DMS53 (cell line): Measurements from ENCODE around the gene GJB1.

Experiments used
- DNase-seq: peaks from one replicate; lab custom pipeline; 2025; lab: John Stamatoyannopoulos, UW

The GJB1 gene

GRCh38 chrX:71215338-71215912, 7.6 kb upstream of the GJB1 start:
- DNase-seq = peak; percentile 70

- DNase-seq = peak; percentile 95
Measured at GRCh38 chrX:71216485-71216884, 6.5 kb upstream of the GJB1 start.

GRCh38 chrX:71217298-71217697, 5.7 kb upstream of the GJB1 start:
- no peak for DNase-seq

GRCh38 chrX:71221145-71221544, 1.9 kb upstream of the GJB1 start:
- DNase-seq = no peak

- no peak for DNase-seq
Measured at GRCh38 chrX:71224098-71224708, 1.2 kb downstream of the GJB1 start.

- DNase-seq = no peak
Measured at GRCh38 chrX:71225009-71225408, 2.0 kb downstream of the GJB1 start.

GRCh38 chrX:71225676-71226075, 2.7 kb downstream of the GJB1 start:
- no peak for DNase-seq

- DNase-seq = peak; percentile 26
Measured at GRCh38 chrX:71227370-71228062, 4.5 kb downstream of the GJB1 start.

GRCh38 chrX:71228063-71228642, 5.1 kb downstream of the GJB1 start:
- DNase-seq = peak; percentile 26

GRCh38 chrX:71235482-71235881, 12.5 kb downstream of the GJB1 start:
- DNase-seq = no peak

- DNase-seq = peak; percentile 61
Measured at GRCh38 chrX:71236836-71237235, 13.8 kb downstream of the GJB1 start.

GRCh38 chrX:71239781-71240180, 16.8 kb downstream of the GJB1 start:
- DNase-seq = no peak

- no peak for DNase-seq
Measured at GRCh38 chrX:71241301-71241700, 18.3 kb downstream of the GJB1 start.

- no peak for DNase-seq
Measured at GRCh38 chrX:71244359-71245128, 21.5 kb downstream of the GJB1 start.

GRCh38 chrX:71245159-71245558, 22.1 kb downstream of the GJB1 start:
- no peak for DNase-seq

GRCh38 chrX:71250841-71251240, 27.8 kb downstream of the GJB1 start:
- DNase-seq = no peak

- no peak for DNase-seq
Measured at GRCh38 chrX:71251466-71251973, 28.5 kb downstream of the GJB1 start.

- DNase-seq = no peak
Measured at GRCh38 chrX:71252221-71252620, 29.2 kb downstream of the GJB1 start.

- peak; percentile 63 for DNase-seq
Measured at GRCh38 chrX:71253253-71254091, 30.4 kb downstream of the GJB1 start.

GRCh38 chrX:71254092-71254963, 31.3 kb downstream of the GJB1 start, which contains the start of gene ZMYM3:
Gene ZMYM3, minus strand, starts transcription at chrX:71254140. Its CDS starts 885 bp downstream, at chrX:71253255.
- DNase-seq = peak; percentile 93
